CD1c-positive myeloid dendritic cell (primary cell): ENCODE results near the gene NRDE2.
"Not testable (repeated sequence)": the region's sequence is repeated elsewhere in the genome, so short reads cannot be mapped to it uniquely, and the experiment has no call there.

Source experiments
- DNase-seq: peaks from one replicate; pipeline ENCODE4 v3.0.0-alpha.2; 2016; ENCODE audit errors: extremely low spot score

Gene NRDE2

GRCh38 chr14:90274808-90275457 lies 56.8 kb downstream of the NRDE2 start:
- peak; percentile 88 for DNase-seq

GRCh38 chr14:90274019-90274418 lies 57.7 kb downstream of the NRDE2 start:
- DNase-seq = no peak

GRCh38 chr14:90273532-90273931 lies 58.2 kb downstream of the NRDE2 start:
- DNase-seq = no peak

- peak; percentile 90 for DNase-seq
Measured at GRCh38 chr14:90272523-90272922, 59.2 kb downstream of the NRDE2 start.

- no peak for DNase-seq
Measured at GRCh38 chr14:90268420-90268819, 63.3 kb downstream of the NRDE2 start.

- no peak for DNase-seq
Measured at GRCh38 chr14:90266441-90267154, 65.1 kb downstream of the NRDE2 start.

- DNase-seq = no peak
Measured at GRCh38 chr14:90263748-90264449, 67.8 kb downstream of the NRDE2 start.

- DNase-seq = peak; percentile 94
Measured at GRCh38 chr14:90256354-90257131, 75.2 kb downstream of the NRDE2 start, which contains the start of gene PSMC1. PSMC1 (plus strand) TSS chr14:90256553; CDS start chr14:90256598, 45 bp downstream.

GRCh38 chr14:90255871-90256270 lies 75.9 kb downstream of the NRDE2 start:
- no peak for DNase-seq

- no peak for DNase-seq
Measured at GRCh38 chr14:90253826-90254225, 77.9 kb downstream of the NRDE2 start.

- DNase-seq = no peak
Measured at GRCh38 chr14:90248594-90248993, 83.1 kb downstream of the NRDE2 start.

GRCh38 chr14:90247441-90247840 lies 84.3 kb downstream of the NRDE2 start:
- DNase-seq = not testable (repeated sequence)

GRCh38 chr14:90246936-90247335 lies 84.8 kb downstream of the NRDE2 start:
- DNase-seq = no peak

- DNase-seq = no peak
Measured at GRCh38 chr14:90242444-90242843, 89.3 kb downstream of the NRDE2 start.

- no peak for DNase-seq
Measured at GRCh38 chr14:90239139-90239538, 92.6 kb downstream of the NRDE2 start.

- DNase-seq = peak; percentile 84
Measured at GRCh38 chr14:90235179-90235976, 96.4 kb downstream of the NRDE2 start.

- not testable (repeated sequence) for DNase-seq
Measured at GRCh38 chr14:90229942-90230341, 101.8 kb downstream of the NRDE2 start.

- no peak for DNase-seq
Measured at GRCh38 chr14:90228478-90228877, 103.3 kb downstream of the NRDE2 start.
